GM21723 (cell line): Measurements from ENCODE around the gene AGPAT2.

ENCODE experiments used
- ATAC-seq: cut with Tn5 transposase; IDR thresholded peaks from one replicate; pipeline ENCODE4 v1.9.1; 2021; ENCODE audit warnings: mild to moderate bottlenecking, moderate library complexity; ENCODE audit not compliant: unreplicated experiment

Gene AGPAT2

DNA sequence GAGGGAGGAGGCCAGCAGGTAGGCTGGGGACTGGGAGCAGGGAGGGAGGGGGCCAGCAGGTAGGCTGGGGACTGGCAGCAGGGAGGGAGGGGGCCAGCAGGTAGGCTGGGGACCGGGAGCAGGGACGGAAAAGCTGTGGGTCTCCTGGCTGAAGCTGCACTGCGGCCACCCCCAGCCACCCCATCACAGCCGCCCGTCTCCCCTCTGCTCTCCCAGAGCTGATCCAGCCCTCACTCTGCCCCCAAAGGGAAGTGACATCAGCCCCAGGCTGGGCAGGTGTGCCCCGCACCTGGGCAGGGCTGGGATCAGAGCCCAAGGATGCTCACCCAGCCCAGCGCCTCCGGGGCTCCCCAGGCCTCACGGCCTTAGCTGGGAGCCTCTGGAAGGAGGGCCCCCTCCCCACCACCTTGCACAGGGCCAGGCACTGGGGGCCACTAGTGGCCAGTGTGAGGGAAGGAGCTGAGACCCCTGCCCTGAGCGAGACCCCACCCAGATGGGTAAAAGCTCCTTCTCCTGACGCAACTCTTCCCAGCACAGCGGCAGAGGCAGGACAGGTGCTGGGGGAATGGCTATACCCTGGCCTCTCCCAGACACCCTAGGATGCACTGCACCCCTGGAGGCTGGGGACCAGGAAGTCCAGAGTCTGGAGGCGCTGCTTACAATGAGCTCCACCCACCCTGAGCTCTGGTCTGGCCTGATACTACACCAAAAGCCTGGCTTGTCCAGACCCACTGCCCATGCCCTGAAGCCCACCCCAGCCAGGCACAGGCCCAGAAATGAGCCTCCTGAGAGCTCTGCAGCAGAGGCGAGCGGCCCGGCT, 11.6 kb downstream of the AGPAT2 start:
- ATAC-seq: no peak

DNA sequence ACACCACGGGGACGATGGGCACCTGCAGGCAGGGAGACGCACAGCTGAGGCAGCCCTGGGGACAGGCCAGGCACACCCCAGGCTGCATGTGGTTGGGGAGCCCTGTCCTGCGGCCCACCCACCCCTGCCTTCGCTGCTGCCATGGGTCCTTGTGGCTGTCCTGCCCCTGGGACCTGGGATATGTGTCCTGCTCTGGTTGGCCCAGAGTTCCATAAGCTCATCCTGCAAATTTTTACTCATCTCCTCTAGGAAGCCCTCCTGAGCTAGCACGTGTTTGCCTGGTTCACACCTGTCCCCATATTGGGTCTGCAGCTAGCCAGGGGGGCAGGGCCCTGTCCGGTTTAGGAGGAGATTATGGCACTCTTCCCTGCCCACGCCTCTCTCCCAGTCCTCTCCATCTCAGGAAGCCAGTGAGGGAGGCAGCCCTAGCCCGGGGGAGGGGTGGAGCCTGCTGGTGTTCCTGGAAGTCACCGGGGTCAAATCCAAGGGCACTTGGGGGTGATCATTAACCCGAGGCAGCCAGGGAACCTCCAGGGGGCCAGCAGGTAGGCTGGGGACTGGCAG, 12.4 kb downstream of the AGPAT2 start:
- no peak for ATAC-seq

DNA sequence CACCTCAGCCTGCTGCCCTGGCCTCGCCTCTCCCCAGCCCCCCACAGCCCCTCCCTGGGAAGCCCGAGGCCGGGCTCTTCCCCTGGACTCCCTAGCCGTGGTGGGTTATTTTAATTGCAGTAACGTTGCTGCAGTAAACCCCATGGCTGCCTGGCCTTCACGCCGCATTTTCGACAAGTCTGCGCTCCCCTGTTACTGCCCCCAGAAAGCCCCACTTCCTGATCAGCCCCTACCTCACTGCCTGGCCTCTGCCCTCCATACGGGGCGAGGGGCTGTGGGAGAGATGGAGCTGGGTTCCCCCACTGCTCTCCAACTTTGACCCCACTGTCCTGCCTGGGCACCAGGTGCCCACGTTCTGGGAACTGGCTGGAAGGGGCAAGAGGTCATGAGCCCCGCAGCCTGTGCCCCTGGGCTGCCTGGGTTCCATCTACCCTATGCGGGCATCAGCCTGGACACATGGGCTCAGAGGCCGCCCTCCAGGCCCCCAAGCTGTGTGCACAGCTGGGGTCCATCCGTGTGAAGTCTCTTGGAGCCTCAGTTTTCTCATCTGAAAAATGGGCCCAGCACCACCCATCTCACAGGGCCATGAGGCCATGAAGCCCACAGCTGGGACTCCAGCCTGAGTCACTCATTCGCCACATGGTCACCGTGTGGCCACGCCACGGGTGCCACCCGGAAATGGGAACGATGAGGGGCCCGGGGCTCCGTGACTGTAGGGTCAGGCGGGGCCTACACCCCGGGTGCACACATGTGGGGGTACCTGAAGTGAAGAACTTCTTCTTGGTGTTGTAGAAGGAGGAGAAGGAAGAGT, 13.1 kb downstream of the AGPAT2 start:
- ATAC-seq: no peak

DNA sequence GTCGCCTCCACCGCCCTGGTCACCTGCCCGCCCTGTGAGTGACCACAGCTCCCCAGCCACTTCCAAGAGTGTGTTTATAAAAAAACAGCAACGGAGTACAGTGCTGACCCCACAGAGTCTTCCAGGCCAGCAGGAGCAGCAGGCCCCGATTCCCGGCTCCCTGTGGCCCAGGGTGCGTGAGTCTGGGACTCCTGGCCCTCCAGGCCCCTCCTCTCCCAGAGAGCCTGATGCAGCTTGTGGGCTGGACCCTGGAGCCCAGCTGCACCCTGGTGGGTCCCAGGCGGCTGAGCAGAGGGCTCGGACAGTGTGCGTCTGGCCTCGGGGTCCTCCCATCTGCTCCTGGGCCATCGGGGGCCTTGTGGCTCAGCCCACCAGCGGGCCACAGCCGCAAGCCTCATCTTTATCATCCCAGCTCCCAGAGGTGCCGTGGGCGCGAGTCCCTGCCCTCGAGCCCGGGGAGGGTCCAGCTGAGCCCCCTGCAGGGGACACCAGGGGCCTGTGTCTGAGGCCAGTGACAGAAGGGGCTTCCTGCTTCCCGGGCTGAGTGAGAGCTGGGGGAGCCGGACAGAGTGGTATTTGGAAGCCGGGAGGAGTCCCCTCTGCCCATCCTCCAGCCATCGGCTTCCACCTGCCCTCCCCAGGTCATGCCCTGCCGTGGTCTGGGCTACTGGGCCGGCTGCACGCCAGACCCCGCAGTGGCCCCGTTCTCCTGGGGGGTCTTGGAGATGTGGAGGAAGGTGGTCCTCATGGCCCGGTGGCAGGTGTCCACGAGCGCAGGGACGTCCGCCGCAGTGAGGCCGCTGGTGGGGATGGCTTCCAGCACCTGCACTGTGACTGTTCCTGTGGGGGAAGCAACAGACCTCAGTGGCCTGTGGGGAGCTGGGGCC, 13.9 kb downstream of the AGPAT2 start:
- ATAC-seq: no peak

DNA sequence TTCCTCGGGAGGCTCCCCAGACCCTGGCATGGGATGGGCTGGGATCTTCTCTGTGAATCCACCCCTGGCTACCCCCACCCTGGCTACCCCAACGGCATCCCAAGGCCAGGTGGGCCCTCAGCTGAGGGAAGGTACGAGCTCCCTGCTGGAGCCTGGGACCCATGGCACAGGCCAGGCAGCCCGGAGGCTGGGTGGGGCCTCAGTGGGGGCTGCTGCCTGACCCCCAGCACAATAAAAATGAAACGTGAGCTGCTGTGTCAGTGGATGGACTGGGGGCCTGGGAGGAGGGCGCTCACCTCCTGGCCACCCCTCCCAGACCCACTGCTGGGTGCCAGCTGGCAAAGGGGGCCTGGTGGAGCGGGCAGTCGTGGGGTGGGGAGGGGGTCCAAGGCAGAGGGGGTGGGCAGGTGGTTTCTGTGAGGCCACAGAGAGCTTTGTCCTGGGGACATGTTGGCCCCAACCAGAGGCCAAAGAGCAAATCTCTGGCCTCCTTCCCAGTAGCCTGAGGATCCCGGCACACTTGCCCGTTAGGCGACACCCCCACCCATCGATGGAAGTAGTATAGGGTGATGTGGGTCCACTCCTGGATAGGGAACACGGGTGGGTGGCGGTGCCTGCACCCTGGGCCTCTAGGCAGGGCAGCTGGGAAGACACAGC, 14.7 kb downstream of the AGPAT2 start:
- ATAC-seq: no peak

DNA sequence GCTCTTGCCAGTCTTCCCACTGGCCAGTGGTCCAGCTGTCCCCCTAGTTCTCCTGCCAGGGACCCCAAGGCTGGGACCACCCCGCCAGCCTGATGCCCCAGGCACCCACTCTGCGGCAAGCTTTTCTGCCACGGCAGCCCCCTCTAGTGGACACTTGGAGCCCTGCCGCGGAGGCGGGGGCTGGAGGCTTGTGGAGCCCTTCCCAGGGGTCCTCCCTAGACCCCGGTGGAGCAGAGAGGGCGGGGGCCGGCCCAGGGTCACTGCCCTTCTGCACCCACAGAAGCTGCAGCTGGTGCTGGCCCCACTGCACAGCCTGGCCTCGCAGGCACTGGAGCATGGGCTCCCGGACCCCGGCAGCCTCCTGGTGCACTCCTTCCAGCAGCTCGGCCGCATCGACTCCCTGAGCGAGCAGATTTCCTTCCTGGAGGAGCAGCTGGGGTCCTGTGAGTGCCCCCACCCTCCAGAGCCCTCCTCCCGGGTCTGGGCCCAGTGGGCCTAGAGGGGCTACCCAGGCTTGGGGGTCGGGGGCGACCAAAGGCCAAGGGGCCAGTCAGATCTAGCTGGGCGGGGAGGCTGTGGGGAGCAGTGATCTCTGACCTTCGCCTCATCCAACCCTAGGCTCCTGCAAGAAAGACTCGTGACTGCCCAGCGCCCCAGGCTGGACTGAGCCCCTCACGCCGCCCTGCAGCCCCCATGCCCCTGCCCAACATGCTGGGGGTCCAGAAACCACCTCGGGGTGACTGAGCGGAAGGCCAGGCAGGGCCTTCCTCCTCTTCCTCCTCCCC, 15.4 kb downstream of the AGPAT2 start:
- no peak for ATAC-seq

DNA sequence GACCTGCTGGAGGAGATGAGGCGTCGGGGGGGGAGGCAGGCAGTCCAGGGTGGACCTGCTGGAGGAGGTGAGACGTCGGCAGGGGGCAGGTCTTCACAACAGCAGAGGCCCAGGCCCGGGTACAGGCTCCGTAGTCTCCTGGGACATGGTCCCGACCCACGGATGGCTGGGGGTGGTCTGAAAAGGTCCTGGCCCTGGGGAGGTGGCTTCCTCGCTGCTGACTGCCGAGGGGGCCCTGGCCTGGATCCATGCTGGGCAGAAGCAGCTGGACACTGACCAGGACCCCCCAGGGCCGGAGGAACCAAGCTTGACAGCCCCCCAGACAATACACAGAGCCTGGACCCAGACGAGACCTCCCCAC, 16.0 kb downstream of the AGPAT2 start:
- no peak for ATAC-seq

DNA sequence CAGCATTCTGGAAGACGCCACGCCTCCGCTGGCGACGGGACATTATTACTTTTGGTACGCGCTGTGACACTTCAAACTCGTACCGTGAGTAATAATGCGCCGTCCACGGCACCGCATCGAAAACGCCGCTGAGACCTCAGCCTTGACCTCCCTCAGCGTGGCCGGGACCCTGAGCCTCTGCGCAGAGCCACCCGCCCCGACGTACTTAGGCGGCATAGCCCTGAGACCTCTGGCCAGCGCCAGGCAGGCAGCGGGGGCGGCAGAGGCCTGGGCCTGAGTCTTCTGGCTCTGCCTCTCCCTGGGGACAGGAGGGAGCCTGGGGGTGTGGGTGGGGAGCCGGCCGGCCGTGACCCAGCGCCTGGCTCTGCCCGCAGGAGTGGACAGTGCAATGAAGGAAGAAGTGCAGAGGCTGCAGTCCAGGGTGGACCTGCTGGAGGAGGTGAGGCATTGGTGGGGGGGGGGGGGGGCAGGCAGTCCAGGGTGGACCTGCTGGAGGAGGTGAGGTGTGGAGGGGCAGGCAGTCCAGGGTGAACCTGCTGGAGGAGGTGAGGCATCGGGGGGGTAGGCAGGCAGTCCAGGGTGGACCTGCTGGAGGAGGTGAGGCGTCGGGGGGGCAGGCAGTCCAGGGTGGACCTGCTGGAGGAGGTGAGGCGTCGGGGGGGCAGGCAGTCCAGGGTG, 16.5 kb downstream of the AGPAT2 start:
- no peak for ATAC-seq

DNA sequence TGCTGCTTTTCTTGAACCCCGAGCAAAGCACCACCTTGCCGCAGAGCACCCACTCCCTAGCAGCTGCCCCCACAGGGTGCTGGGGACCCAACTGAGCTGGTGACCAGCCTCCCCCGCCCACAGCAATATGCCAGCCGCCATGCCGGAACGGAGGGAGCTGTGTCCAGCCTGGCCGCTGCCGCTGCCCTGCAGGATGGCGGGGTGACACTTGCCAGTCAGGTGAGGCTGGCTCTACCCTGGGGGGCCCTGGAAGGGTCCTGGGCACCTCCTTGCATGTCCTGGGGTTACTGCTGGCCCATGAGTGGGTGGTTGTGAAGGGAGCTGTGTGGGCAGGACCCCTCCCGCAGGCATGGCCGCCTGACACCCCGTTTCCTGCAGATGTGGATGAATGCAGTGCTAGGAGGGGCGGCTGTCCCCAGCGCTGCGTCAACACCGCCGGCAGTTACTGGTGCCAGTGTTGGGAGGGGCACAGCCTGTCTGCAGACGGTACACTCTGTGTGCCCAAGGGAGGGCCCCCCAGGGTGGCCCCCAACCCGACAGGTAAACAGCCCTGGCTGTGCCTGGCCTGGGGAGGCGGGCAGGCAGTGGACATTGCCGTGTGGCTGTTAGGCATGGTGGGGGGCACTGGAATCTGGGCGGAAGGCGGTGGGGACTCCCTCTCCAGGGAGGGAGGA, 17.3 kb downstream of the AGPAT2 start:
- ATAC-seq: no peak

DNA sequence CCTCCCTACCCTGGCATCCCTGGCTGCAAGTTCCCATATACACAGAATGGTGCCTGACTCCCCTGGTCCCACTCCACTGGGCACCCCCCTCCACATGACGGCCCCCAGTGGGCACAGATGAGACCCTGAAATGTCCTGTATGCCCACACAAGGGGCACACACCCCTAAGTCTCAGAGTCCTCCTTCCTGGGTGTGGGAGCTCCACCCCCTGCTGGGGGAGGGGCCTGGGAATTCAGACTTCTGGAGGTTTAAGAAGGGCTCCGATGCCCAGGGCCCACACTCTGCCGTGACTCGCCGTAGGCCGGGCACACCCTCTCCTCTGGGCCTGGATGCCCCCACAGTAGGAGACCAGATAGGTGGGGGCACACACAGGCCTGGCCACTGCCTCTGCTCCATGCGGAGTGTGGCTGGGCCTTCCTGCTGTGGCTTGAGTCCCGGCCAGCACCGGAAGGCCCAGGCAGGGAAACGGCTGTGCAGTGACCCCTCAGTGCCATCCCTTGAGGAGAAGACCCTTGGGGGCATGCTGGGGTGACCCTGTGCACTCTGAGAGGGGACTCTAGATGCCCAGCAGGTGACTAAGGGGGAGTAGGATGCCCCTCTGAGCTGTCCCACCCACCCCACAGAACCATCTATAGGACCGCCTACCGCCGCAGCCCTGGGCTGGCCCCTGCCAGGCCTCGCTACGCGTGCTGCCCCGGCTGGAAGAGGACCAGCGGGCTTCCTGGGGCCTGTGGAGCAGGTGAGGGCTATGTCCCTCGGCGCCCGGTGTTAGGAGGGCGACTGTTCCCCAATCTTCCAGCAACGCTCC, 18.1 kb downstream of the AGPAT2 start:
- no peak for ATAC-seq

DNA sequence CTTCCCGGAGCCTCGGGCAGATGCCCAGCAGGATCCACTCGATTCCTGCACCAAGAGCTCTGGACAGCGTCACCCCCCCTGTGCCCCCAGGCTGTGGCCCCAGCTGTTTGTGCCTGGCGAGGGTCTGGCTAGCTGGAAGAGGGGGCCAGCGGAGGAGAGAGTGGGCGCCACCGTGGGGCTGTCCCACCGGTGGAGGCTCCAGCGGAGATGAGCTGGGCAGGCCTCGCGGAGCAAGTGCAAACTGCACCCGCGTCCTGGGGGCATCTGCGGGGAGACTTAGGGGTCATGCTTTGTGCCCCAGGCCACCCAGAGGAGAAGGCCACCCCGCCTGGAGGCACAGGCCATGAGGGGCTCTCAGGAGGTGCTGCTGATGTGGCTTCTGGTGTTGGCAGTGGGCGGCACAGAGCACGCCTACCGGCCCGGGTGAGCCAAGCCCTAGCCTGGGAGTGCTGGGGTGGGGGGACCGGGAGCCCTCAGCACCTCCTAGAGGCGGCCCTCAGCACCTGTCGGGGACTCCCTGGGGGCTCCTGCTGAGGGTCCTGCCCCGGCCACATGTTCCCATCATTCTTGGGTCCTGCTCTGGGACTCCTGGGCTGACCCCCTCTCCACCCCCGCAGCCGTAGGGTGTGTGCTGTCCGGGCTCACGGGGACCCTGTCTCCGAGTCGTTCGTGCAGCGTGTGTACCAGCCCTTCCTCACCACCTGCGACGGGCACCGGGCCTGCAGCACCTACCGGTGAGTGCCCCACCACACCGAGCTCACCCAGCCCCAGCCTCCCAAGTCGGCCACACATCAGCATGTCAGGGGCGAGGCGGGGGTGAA, 19.1 kb downstream of the AGPAT2 start:
- no peak for ATAC-seq

DNA sequence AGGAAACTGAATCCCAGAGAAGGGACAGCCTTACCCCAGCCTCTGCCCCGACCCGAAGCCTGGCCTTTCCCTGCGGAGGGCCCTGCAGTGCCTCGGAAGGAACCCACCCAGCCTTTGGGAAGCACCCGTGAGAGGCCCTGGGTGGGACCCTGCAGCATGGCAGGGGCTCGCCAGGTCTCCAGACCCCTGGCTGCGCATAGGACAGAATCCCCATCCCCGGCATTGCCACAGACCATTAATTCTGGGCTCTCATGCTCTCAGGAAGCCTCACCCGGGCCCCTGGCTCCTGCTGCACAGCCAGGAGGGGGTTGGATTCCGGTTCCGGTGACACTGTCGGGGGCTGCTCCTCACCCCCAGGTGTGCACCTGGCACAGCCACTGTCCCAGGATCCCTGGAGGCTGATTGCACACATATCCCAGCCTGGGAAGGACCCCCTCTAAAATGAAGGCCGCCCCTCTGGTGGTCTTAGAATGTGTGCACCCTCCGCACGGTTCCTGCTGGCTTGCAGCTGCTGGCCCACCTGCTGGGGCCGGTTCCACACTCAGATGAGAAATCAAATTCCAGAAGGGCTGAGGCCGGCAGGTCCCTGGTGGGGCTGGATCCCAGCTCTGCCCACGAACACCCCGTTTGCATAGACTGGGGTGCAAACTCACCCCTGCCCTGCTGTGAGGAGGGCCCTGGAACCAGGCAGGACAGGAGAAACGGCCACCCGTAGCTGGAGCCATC, 19.9 kb downstream of the AGPAT2 start:
- ATAC-seq: no peak

DNA sequence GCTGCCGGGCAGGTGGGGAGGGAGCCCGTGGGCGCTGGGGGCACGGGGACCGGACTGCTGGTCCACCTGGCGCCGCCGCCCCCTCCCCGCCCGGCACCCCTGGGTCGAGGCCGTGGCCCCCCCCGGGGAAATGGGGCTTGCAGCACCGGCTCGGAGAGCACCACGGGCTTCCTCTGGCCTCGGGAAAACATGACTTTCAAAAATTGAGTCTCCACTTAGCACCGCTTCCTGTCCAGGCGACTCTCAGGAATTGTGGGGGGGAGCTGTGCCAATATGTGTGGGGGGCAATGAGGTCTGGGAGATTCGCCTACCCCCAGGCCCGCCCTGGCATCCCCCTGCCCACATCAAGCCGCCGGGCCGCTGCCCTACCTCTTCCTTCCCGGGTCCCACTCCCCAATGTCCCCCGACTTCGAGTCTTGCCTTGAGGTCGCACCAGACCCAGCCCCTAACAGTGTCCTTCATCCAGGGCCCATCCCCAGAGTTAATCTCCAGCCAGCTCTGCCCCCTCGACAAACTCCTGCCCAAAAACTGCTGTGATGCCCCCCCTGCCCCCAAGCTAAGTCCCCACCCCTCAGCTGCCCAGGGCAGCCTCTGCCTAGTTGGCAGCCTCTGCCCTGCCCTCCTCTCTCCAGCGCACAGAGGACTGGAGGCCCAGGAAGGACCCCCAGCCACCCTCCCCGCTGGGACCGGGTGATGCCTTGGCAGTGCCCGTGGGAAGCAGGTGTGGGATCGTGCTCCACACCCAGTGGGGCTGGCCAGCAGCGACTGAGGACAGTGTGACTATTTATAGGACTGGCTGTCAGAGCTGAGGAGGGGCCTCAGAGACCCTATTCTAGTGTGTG, 20.7 kb downstream of the AGPAT2 start:
- no peak for ATAC-seq

DNA sequence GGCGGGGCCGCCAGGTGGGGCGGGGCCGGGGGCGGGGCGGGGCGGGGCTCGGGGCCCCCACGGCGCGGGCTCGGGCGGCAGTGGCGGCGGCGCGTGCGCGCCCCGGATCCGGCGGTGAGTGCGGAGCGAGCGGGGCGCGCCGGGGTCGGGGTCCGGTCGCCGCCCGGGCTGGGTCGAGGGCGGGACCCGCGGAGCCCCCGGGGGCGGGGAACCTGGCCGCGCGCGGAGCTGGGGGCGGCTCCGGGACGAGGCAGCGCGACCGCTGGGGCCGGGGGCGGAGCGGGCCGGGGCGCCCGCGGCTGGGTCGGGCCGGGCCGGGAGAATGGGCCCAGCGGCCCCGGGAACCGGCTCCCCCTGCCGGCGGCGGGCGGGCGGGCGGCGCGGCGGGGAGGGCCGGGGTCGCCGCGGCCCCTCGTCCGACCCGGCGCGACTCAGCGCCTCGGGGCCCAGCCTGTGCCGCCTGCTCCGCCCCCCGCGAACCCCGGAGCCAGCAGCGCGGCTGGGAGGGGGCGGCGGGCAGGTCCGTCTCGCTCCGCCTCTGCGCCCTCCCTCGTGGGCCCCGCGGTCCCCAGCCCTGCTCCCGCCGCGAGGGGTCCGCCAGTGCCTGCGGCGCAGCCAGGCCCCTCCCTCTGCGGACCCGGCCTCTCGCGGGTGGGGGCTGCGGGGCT, 21.4 kb downstream of the AGPAT2 start:
- ATAC-seq: no peak
